Astrocyte (in vitro differentiated cells and primary cell): ENCODE measurements around the gene MRPL33. TPM values are rescaled to one million over a fixed set of nuclear protein-coding genes. Genes with fewer than 3 reads are reported as not detected.

ENCODE experiments used
- DNase-seq: peaks from one replicate; pipeline ENCODE4 v3.0.0-alpha.2; 2010; ENCODE audit warnings: low read depth
- FAIRE-seq: peaks from 2 replicates; lab custom pipeline; 2011; peaks lifted over from hg19 to GRCh38; lab: Jason Lieb, UNC
- H2AFZ ChIP-seq: 2 replicates; pipeline ENCODE4 v1.6.0; 2012; ENCODE audit warnings: low read depth, low read length, inconsistent platforms
- H3K27ac ChIP-seq: 2 replicates; pipeline ENCODE4 v1.5.1; 2011; ENCODE audit warnings: low read depth, low read length, inconsistent platforms
- H3K27me3 ChIP-seq: 2 replicates; pipeline ENCODE4 v1.6.0; 2011; ENCODE audit warnings: low read length, inconsistent platforms; ENCODE audit not compliant: insufficient read depth
- H3K36me3 ChIP-seq: 2 replicates; pipeline ENCODE4 v1.5.1; 2011; ENCODE audit warnings: low read length, inconsistent platforms; ENCODE audit not compliant: insufficient read depth
- H3K4me1 ChIP-seq: 2 replicates; pipeline ENCODE4 v1.5.1; 2011; ENCODE audit warnings: low read length, inconsistent platforms; ENCODE audit not compliant: insufficient read depth
- H3K4me2 ChIP-seq: 2 replicates; pipeline ENCODE4 v1.6.0; 2012; ENCODE audit warnings: low read length, inconsistent platforms
- H3K4me3 ChIP-seq: 2 replicates; pipeline ENCODE4 v1.5.1; 2011; ENCODE audit warnings: low read depth, mild to moderate bottlenecking, low read length, inconsistent platforms; ENCODE audit not compliant: insufficient read depth
- H3K79me2 ChIP-seq: 2 replicates; pipeline ENCODE4 v1.6.0; 2012; ENCODE audit warnings: mild to moderate bottlenecking, low read length, inconsistent platforms; ENCODE audit not compliant: insufficient read depth
- H3K9ac ChIP-seq: 2 replicates; pipeline ENCODE4 v1.6.0; 2012; ENCODE audit warnings: mild to moderate bottlenecking, low read length, inconsistent platforms
- H3K9me3 ChIP-seq: 2 replicates; pipeline ENCODE4 v1.5.1; 2012; ENCODE audit warnings: low read depth, mild to moderate bottlenecking, low read length, inconsistent platforms; ENCODE audit not compliant: insufficient read depth
- H4K20me1 ChIP-seq: 2 replicates; pipeline ENCODE4 v1.6.0; 2012; ENCODE audit warnings: low read length, inconsistent platforms; ENCODE audit not compliant: insufficient read depth
- H3K27ac Mint-ChIP-seq: one replicate; pipeline ENCODE4 v1.8.0; 2021; ENCODE audit warnings: mild to moderate bottlenecking, mixed read lengths; ENCODE audit not compliant: unreplicated experiment
- H3K27me3 Mint-ChIP-seq: one replicate; pipeline ENCODE4 v1.8.0; 2021; ENCODE audit warnings: low read depth, mixed read lengths; ENCODE audit not compliant: unreplicated experiment
- H3K36me3 Mint-ChIP-seq: one replicate; pipeline ENCODE4 v1.8.0; 2021; ENCODE audit warnings: low read depth, mixed read lengths; ENCODE audit not compliant: unreplicated experiment
- H3K4me1 Mint-ChIP-seq: one replicate; pipeline ENCODE4 v1.8.0; 2021; ENCODE audit warnings: low read depth, mixed read lengths; ENCODE audit not compliant: unreplicated experiment
- H3K4me3 Mint-ChIP-seq: one replicate; pipeline ENCODE4 v1.8.0; 2021; ENCODE audit warnings: mild to moderate bottlenecking, moderate library complexity, mixed read lengths; ENCODE audit not compliant: unreplicated experiment
- H3K9me3 Mint-ChIP-seq: one replicate; pipeline ENCODE4 v1.8.0; 2021; ENCODE audit warnings: mild to moderate bottlenecking, mixed read lengths; ENCODE audit not compliant: unreplicated experiment
- CTCF ChIP-seq: IDR thresholded peaks from 2 replicates; pipeline ENCODE4 v1.5.1; 2011; ENCODE audit warnings: low read depth, mild to moderate bottlenecking, inconsistent platforms, low read length, moderate library complexity; ENCODE audit not compliant: insufficient read depth
- EZH2 ChIP-seq: IDR thresholded peaks from 2 replicates; pipeline ENCODE4 v1.6.1; 2012; ENCODE audit warnings: mild to moderate bottlenecking, low read length, inconsistent platforms; ENCODE audit not compliant: insufficient read depth
- total RNA-seq: library from RNA; stranded (reverse); gene quantifications from 2 replicates; pipeline ENCODE4 v1.2.1, GENCODE V29; 2021

Gene MRPL33
- total RNA-seq, 1 donor from 2014 or later: 85.3 TPM

- no peak overlapping the region for H3K27ac ChIP-seq
- Mint-ChIP-seq H3K27me3 (peaks cover 4% of the 10 kb centered on the region), H3K4me3 (no peak overlapping the region), H3K27ac (no peak overlapping the region), H3K4me1 (no peaks in the 10 kb centered on the region), H3K9me3 (peaks cover 2% of the 10 kb centered on the region), H3K36me3 (no peaks in the 10 kb centered on the region)
- H3K36me3 ChIP-seq: no peaks in the 10 kb centered on the region
- H2AFZ ChIP-seq: no peak overlapping the region
- no peaks in the 10 kb centered on the region for H3K79me2 ChIP-seq
- no peak overlapping the region for H3K4me3 ChIP-seq
- DNase-seq (no peak), FAIRE-seq (no peak)
- H4K20me1 ChIP-seq: no peaks in the 10 kb centered on the region
- H3K9ac ChIP-seq: no peak overlapping the region
- no peak overlapping the region for H3K4me2 ChIP-seq
- H3K27me3 ChIP-seq: no peaks in the 10 kb centered on the region
- TF ChIP-seq CTCF (no peak), EZH2 (no peak)
- peaks cover 19% of the 10 kb centered on the region for H3K4me1 ChIP-seq
- no peaks in the 10 kb centered on the region for H3K9me3 ChIP-seq
These were observed 37.2 kb upstream of the MRPL33 start for GRCh38 chr2:27734305-27734704.

GRCh38 chr2:27735263-27735904, 36.1 kb upstream of the MRPL33 start:
- Histone ChIP-seq H2AFZ (peak overlapping the region; percentile 89), H4K20me1 (no peaks in the 10 kb centered on the region), H3K27me3 (no peaks in the 10 kb centered on the region), H3K27ac (no peak overlapping the region), H3K9ac (peak overlapping the region; percentile 65), H3K9me3 (no peaks in the 10 kb centered on the region), H3K79me2 (no peaks in the 10 kb centered on the region), H3K36me3 (no peaks in the 10 kb centered on the region), H3K4me3 (peak overlapping the region; percentile 11), H3K4me1 (peaks cover 19% of the 10 kb centered on the region), H3K4me2 (peak overlapping the region; percentile 82)
- Mint-ChIP-seq H3K36me3 (no peaks in the 10 kb centered on the region), H3K27me3 (peaks cover 4% of the 10 kb centered on the region), H3K9me3 (peaks cover 2% of the 10 kb centered on the region), H3K27ac (no peak overlapping the region), H3K4me1 (no peaks in the 10 kb centered on the region), H3K4me3 (peak overlapping the region; percentile 37)
- TF ChIP-seq CTCF (no peak), EZH2 (no peak)
- FAIRE-seq (no peak), DNase-seq (peak; percentile 73)
